HepG2 (cell line): ENCODE measurements around the gene EGLN2. TPM values are rescaled to one million over a fixed set of nuclear protein-coding genes. Genes with fewer than 3 reads are reported as not detected.

Source experiments
- EHMT2 ChIP-seq: fragments of 200-600 bp; sonication (generic); IDR thresholded peaks from 2 replicates; pipeline ENCODE4 v1.7.0; 2017; ENCODE audit warnings: antibody characterized with exemption, low read depth, low read length, borderline replicate concordance
- FOXP1 ChIP-seq, 2 experiments: fragments of 450-650 bp in 1 of 2; IDR thresholded peaks; 2 replicates each; pipeline ENCODE4 v1.6.1; 2017 to 2018; ENCODE audit warnings: antibody characterized with exemption in 1 of 2
- GMEB1 ChIP-seq: sonication (generic); formaldehyde crosslinking; IDR thresholded peaks from 2 replicates; pipeline ENCODE4 v1.5.1; 2020; ENCODE audit warnings: missing genetic modification reagents, mild to moderate bottlenecking, borderline replicate concordance
- KDM2A ChIP-seq: sonication (generic); formaldehyde crosslinking; IDR thresholded peaks from 2 replicates; pipeline ENCODE4 v1.4.0; 2020; ENCODE audit warnings: low read depth, missing genetic modification reagents, borderline replicate concordance
- MTERF4 ChIP-seq: sonication (generic); formaldehyde crosslinking; IDR thresholded peaks from 2 replicates; pipeline ENCODE4 v1.8.0; 2023; ENCODE audit warnings: mild to moderate bottlenecking, missing genetic modification reagents
- MXD4 ChIP-seq: IDR thresholded peaks from 2 replicates; pipeline ENCODE4 v1.6.1; 2016; ENCODE audit warnings: mild to moderate bottlenecking, missing biosample characterization, missing genetic modification reagents
- MYC ChIP-seq: sonication (generic); formaldehyde crosslinking; IDR thresholded peaks from 2 replicates; pipeline ENCODE4 v1.9.0; 2021; ENCODE audit warnings: missing genetic modification reagents, borderline replicate concordance
- NRL ChIP-seq: sonication (generic); formaldehyde crosslinking; IDR thresholded peaks from 2 replicates; pipeline ENCODE4 v1.5.0; 2020; ENCODE audit warnings: missing genetic modification reagents, mild to moderate bottlenecking, moderate library complexity, borderline replicate concordance
- TFAP4 ChIP-seq: sonication (generic); IDR thresholded peaks from 2 replicates; pipeline ENCODE4 v1.6.1; 2016; ENCODE audit warnings: low read depth, borderline replicate concordance
- ZBED4 ChIP-seq: sonication (generic); formaldehyde crosslinking; IDR thresholded peaks from 2 replicates; pipeline ENCODE4 v1.4.0; 2020; ENCODE audit warnings: missing genetic modification reagents, borderline replicate concordance
- ZNF383 ChIP-seq: sonication (generic); formaldehyde crosslinking; IDR thresholded peaks from 2 replicates; pipeline ENCODE4 v1.4.0; 2020; ENCODE audit warnings: missing genetic modification reagents, mild to moderate bottlenecking, borderline replicate concordance
- ZNF570 ChIP-seq: sonication (generic); formaldehyde crosslinking; IDR thresholded peaks from 2 replicates; pipeline ENCODE4 v1.4.0; 2020; ENCODE audit warnings: mild to moderate bottlenecking, missing genetic modification reagents, borderline replicate concordance
- ZNF691 ChIP-seq: sonication (generic); formaldehyde crosslinking; IDR thresholded peaks from 2 replicates; pipeline ENCODE4 v1.4.0; 2020; ENCODE audit warnings: missing genetic modification reagents, low read depth, mild to moderate bottlenecking, borderline replicate concordance
- ZSCAN9 ChIP-seq: IDR thresholded peaks from 2 replicates; pipeline ENCODE4 v1.6.1; 2016; ENCODE audit warnings: borderline replicate concordance
- polyA plus RNA-seq, 8 experiments: library from polyadenylated mRNA; depleted of rRNA in 3 of 8; stranded (reverse) in 7 of 8; unstranded in 1 of 8; fragments of >200 nt; fragmentation: Illumina TruSeq in 4 of 8; extraction: Trizol in 4 of 8; gene quantifications; 2 replicates each; pipeline versions ENCODE4 v1.2.1 to v1.2.3, GENCODE V29; 2011 to 2016; ENCODE audit warnings: low read depth in 4 of 8, missing spikeins in 1 of 8, mixed read lengths in 1 of 8; ENCODE audit not compliant: insufficient read depth in 1 of 8
- total RNA-seq, 5 experiments: library from RNA; depleted of rRNA; stranded (reverse); fragments of >200 nt; fragmentation: Illumina TruSeq; extraction: Trizol; gene quantifications; 2 replicates each; pipeline ENCODE4 v1.2.3, GENCODE V29; 2016; ENCODE audit warnings: low read depth in 1 of 5

Gene EGLN2
- total and polyA plus RNA-seq, 2 of the 13 experiments (the other 11 are each of a cell fraction or from before 2014, with no cell fraction given) = 16.5 to 40.8 TPM

GRCh38 chr19:40750058-40750873 lies 48.7 kb upstream of the EGLN2 start, which contains the start of gene ACTMAP (continued):
- peak; percentile 85 for TF ChIP-seq GMEB1 (CRISPR knock-in tag)
- TF ChIP-seq KDM2A (CRISPR knock-in tag) = peak; percentile 69; the same call in 1 of the 2 replicates
- 0 out of 2 replicates have a peak, but pooled peaks have one; percentile 37 for TF ChIP-seq ZSCAN9 (CRISPR knock-in tag)
- no peak for TF ChIP-seq MTERF4 (CRISPR knock-in tag)
- TF ChIP-seq ZNF383 = 0 out of 2 replicates have a peak, but pooled peaks have one; percentile 53
- TF ChIP-seq FOXP1 (IDR thresholded peaks at IDR 0.05) = no peak
- TF ChIP-seq FOXP1 (CRISPR knock-in tag; IDR thresholded peaks at IDR 0.05) = no peak
- TF ChIP-seq EHMT2 = no peak
- no peak for TF ChIP-seq ZNF570 (CRISPR knock-in tag)
- peak; percentile 68 for TF ChIP-seq MYC (CRISPR knock-in tag)
- TF ChIP-seq ZNF691 (CRISPR knock-in tag) = no peak
- no peak for TF ChIP-seq NRL (CRISPR knock-in tag)
- TF ChIP-seq MXD4 (CRISPR knock-in tag) = peak; percentile 77; the same call in 1 of the 2 replicates
- no peak for TF ChIP-seq ZBED4 (CRISPR knock-in tag)
- peak; percentile 94 for TF ChIP-seq TFAP4
